COLO668 (cell line): Measurements from ENCODE around the gene MGAT5B.
"Not testable (repeated sequence)": the region's sequence is repeated elsewhere in the genome, so short reads cannot be mapped to it uniquely, and the experiment has no call there.

Experiments
- DNase-seq: peaks from one replicate; lab custom pipeline; 2025; ENCODE audit not compliant: unreplicated experiment; lab: John Stamatoyannopoulos, UW

Gene MGAT5B

GRCh38 chr17:76972046-76972641 lies 103.9 kb downstream of the MGAT5B start:
- no peak for DNase-seq

- no peak for DNase-seq
These were observed 104.8 kb downstream of the MGAT5B start for GRCh38 chr17:76973040-76973439.

- DNase-seq = no peak
These were observed 106.5 kb downstream of the MGAT5B start for GRCh38 chr17:76974721-76975120.

- not testable (repeated sequence) for DNase-seq
These were observed 109.8 kb downstream of the MGAT5B start for GRCh38 chr17:76978050-76978449.

- no peak for DNase-seq
These were observed 113.5 kb downstream of the MGAT5B start for GRCh38 chr17:76981545-76982295.

GRCh38 chr17:76982408-76983074 lies 114.3 kb downstream of the MGAT5B start:
- no peak for DNase-seq

GRCh38 chr17:76983075-76983775 lies 115.0 kb downstream of the MGAT5B start:
- DNase-seq = no peak

- DNase-seq = no peak
These were observed 118.2 kb downstream of the MGAT5B start for GRCh38 chr17:76986365-76986764.

GRCh38 chr17:76987486-76988093 lies 119.4 kb downstream of the MGAT5B start:
- DNase-seq = no peak

GRCh38 chr17:76988796-76989195 lies 120.6 kb downstream of the MGAT5B start:
- no peak for DNase-seq

GRCh38 chr17:76989519-76989918 lies 121.3 kb downstream of the MGAT5B start:
- no peak for DNase-seq

GRCh38 chr17:76992891-76993290 lies 124.7 kb downstream of the MGAT5B start:
- no peak for DNase-seq

GRCh38 chr17:76993651-76994050 lies 125.4 kb downstream of the MGAT5B start:
- DNase-seq = no peak

GRCh38 chr17:76994237-76994637 lies 126.0 kb downstream of the MGAT5B start:
- DNase-seq = no peak

- no peak for DNase-seq
These were observed 127.3 kb downstream of the MGAT5B start for GRCh38 chr17:76995387-76996105.

- no peak for DNase-seq
These were observed 128.8 kb downstream of the MGAT5B start for GRCh38 chr17:76996741-76997694.

- DNase-seq = no peak
These were observed 129.9 kb downstream of the MGAT5B start for GRCh38 chr17:76997981-76998531.

- no peak for DNase-seq
These were observed 130.6 kb downstream of the MGAT5B start for GRCh38 chr17:76998839-76999238.
